GM21515 (cell line): ENCODE results near the gene OLFM4.

Experiments used
- ATAC-seq: cut with Tn5 transposase; IDR thresholded peaks from one replicate; pipeline ENCODE4 v1.9.1; 2021; ENCODE audit not compliant: unreplicated experiment

Gene OLFM4

GRCh38 chr13:53064731-53065130 is 36.1 kb downstream of the OLFM4 start:
- ATAC-seq: no peak

GRCh38 chr13:53066411-53066810 is 37.8 kb downstream of the OLFM4 start:
- no peak for ATAC-seq

- ATAC-seq: no peak
Measured at GRCh38 chr13:53068585-53069520, 40.2 kb downstream of the OLFM4 start.

- no peak for ATAC-seq
Measured at GRCh38 chr13:53069800-53070199, 41.2 kb downstream of the OLFM4 start.

- no peak for ATAC-seq
Measured at GRCh38 chr13:53073711-53074110, 45.1 kb downstream of the OLFM4 start.

GRCh38 chr13:53074114-53074513 is 45.5 kb downstream of the OLFM4 start:
- no peak for ATAC-seq

- ATAC-seq: no peak
Measured at GRCh38 chr13:53075356-53076041, 46.9 kb downstream of the OLFM4 start.

GRCh38 chr13:53079691-53080090 is 51.1 kb downstream of the OLFM4 start:
- no peak for ATAC-seq

- ATAC-seq: no peak
Measured at GRCh38 chr13:53088871-53089270, 60.3 kb downstream of the OLFM4 start.

- ATAC-seq: no peak
Measured at GRCh38 chr13:53089951-53090350, 61.3 kb downstream of the OLFM4 start.

GRCh38 chr13:53090461-53090860 is 61.8 kb downstream of the OLFM4 start:
- no peak for ATAC-seq

GRCh38 chr13:53092931-53093330 is 64.3 kb downstream of the OLFM4 start:
- ATAC-seq: no peak

- no peak for ATAC-seq
Measured at GRCh38 chr13:53098455-53098854, 69.8 kb downstream of the OLFM4 start.

- no peak for ATAC-seq
Measured at GRCh38 chr13:53100394-53101063, 71.9 kb downstream of the OLFM4 start.
